Parathyroid adenoma (tissue), 2 donors: ENCODE results near the gene TXNDC11.

Experiments used
- H2AFZ ChIP-seq: fragments of 300-600 bp; sonication (generic); one replicate; pipeline ENCODE4 v1.7.0; 2017; ENCODE audit warnings: antibody characterized with exemption, mild to moderate bottlenecking
- H3K27ac ChIP-seq: fragments of 300-600 bp; sonication (generic); one replicate; pipeline ENCODE4 v1.7.0; 2017
- H3K27me3 ChIP-seq: fragments of 300-600 bp; sonication (generic); one replicate; pipeline ENCODE4 v1.7.0; 2017; ENCODE audit warnings: low read length; ENCODE audit not compliant: control insufficient read depth, insufficient read depth
- H3K36me3 ChIP-seq: fragments of 300-600 bp; sonication (generic); one replicate; pipeline ENCODE4 v1.7.0; 2017; ENCODE audit warnings: low read length; ENCODE audit not compliant: control insufficient read depth, insufficient read depth
- H3K4me1 ChIP-seq: fragments of 300-600 bp; sonication (generic); one replicate; pipeline ENCODE4 v1.7.0; 2017; ENCODE audit warnings: control low read depth
- H3K4me2 ChIP-seq: fragments of 300-600 bp; sonication (generic); one replicate; pipeline ENCODE4 v1.7.0; 2017; ENCODE audit warnings: low read length
- H3K4me3 ChIP-seq: fragments of 300-600 bp; sonication (generic); one replicate; pipeline ENCODE4 v1.7.0; 2017; ENCODE audit warnings: low read depth, low read length
- H3K79me2 ChIP-seq: fragments of 300-600 bp; sonication (generic); one replicate; pipeline ENCODE4 v1.7.0; 2017; ENCODE audit warnings: control low read depth
- H3K9ac ChIP-seq: fragments of 300-600 bp; sonication (generic); one replicate; pipeline ENCODE4 v1.7.0; 2017; ENCODE audit warnings: mild to moderate bottlenecking
- H3K9me3 ChIP-seq: fragments of 300-600 bp; sonication (generic); one replicate; pipeline ENCODE4 v1.7.0; 2017; ENCODE audit warnings: low read length; ENCODE audit not compliant: control insufficient read depth
- CTCF ChIP-seq: fragments of 300-600 bp; sonication (generic); IDR thresholded peaks from one replicate; pipeline ENCODE4 v1.7.0; 2017; ENCODE audit warnings: antibody characterized with exemption, mild to moderate bottlenecking
- donor health status: primary hyperparathyroidism.

TXNDC11 gene

GRCh38 chr16:11699234-11699894 lies 43.3 kb downstream of the TXNDC11 start:
- H3K9ac ChIP-seq, result no peak overlapping the region
- H3K4me2 ChIP-seq, result no peak overlapping the region
- no peaks in the 10 kb centered on the region for H3K36me3 ChIP-seq
- H3K27ac ChIP-seq, result no peak overlapping the region
- no peak for TF ChIP-seq CTCF
- no peaks in the 10 kb centered on the region for H3K9me3 ChIP-seq
- H3K4me3 ChIP-seq, result no peak overlapping the region
- no peak overlapping the region for H2AFZ ChIP-seq
- H3K79me2 ChIP-seq, result peaks cover 21% of the 10 kb centered on the region
- H3K27me3 ChIP-seq, result no peaks in the 10 kb centered on the region
- peaks cover 10% of the 10 kb centered on the region for H3K4me1 ChIP-seq

- peak overlapping the region; percentile 39 for H3K27ac ChIP-seq
- H2AFZ ChIP-seq, result peak overlapping the region; percentile 52
- no peak overlapping the region for H3K9ac ChIP-seq
- no peaks in the 10 kb centered on the region for H3K27me3 ChIP-seq
- no peak overlapping the region for H3K4me3 ChIP-seq
- peaks cover 21% of the 10 kb centered on the region for H3K79me2 ChIP-seq
- H3K9me3 ChIP-seq, result no peaks in the 10 kb centered on the region
- peaks cover 10% of the 10 kb centered on the region for H3K4me1 ChIP-seq
- H3K4me2 ChIP-seq, result peak overlapping the region; percentile 34
- no peak for TF ChIP-seq CTCF
- H3K36me3 ChIP-seq, result no peaks in the 10 kb centered on the region
Observed at GRCh38 chr16:11698271-11698689, 44.4 kb downstream of the TXNDC11 start.

- H3K4me2 ChIP-seq, result no peak overlapping the region
- H3K4me1 ChIP-seq, result peaks cover 10% of the 10 kb centered on the region
- no peak overlapping the region for H3K4me3 ChIP-seq
- H3K9ac ChIP-seq, result no peak overlapping the region
- TF ChIP-seq CTCF, result no peak
- H2AFZ ChIP-seq, result no peak overlapping the region
- no peaks in the 10 kb centered on the region for H3K9me3 ChIP-seq
- no peaks in the 10 kb centered on the region for H3K27me3 ChIP-seq
- no peaks in the 10 kb centered on the region for H3K36me3 ChIP-seq
- no peak overlapping the region for H3K27ac ChIP-seq
- H3K79me2 ChIP-seq, result peaks cover 16% of the 10 kb centered on the region
Observed at GRCh38 chr16:11697319-11697718, 45.3 kb downstream of the TXNDC11 start.

GRCh38 chr16:11696266-11697012 lies 46.2 kb downstream of the TXNDC11 start:
- no peak for TF ChIP-seq CTCF
- H3K9ac ChIP-seq, result no peak overlapping the region
- peaks cover 13% of the 10 kb centered on the region for H3K79me2 ChIP-seq
- H3K9me3 ChIP-seq, result no peaks in the 10 kb centered on the region
- no peak overlapping the region for H3K4me3 ChIP-seq
- no peak overlapping the region for H3K27ac ChIP-seq
- peaks cover 10% of the 10 kb centered on the region for H3K4me1 ChIP-seq
- H3K27me3 ChIP-seq, result no peaks in the 10 kb centered on the region
- H3K36me3 ChIP-seq, result no peaks in the 10 kb centered on the region
- H3K4me2 ChIP-seq, result no peak overlapping the region
- no peak overlapping the region for H2AFZ ChIP-seq
